HL-60 (cell line): Measurements from ENCODE around the gene ACSF3.

Source experiments
- DNase-seq, 2 experiments: peaks; one replicate each; pipeline ENCODE4 v3.0.0-alpha.2; 2010 to 2020; ENCODE audit warnings: low read depth in 1 of 2, low spot score in 1 of 2
- H3K27ac ChIP-seq: fragments of 250-450 bp; sonication (Bioruptor Pico); replicated peaks from 2 replicates; pipeline ENCODE4 v1.5.1; 2020; ENCODE audit warnings: mild to moderate bottlenecking, moderate library complexity
- H3K27me3 ChIP-seq: fragments of 250-450 bp; sonication (Bioruptor Pico); 2 replicates; pipeline ENCODE4 v1.5.1; 2021; ENCODE audit warnings: mild to moderate bottlenecking, moderate library complexity; ENCODE audit not compliant: insufficient read depth, poor library complexity, severe bottlenecking
- H3K4me3 ChIP-seq: replicated peaks from 2 replicates; pipeline ENCODE4 v1.5.1; 2011; ENCODE audit warnings: mild to moderate bottlenecking, control low read depth, low read length; ENCODE audit not compliant: insufficient read depth
- CTCF ChIP-seq: IDR thresholded peaks from one replicate; pipeline ENCODE4 v1.5.1; 2011; ENCODE audit warnings: low read length, control low read depth, inconsistent platforms; ENCODE audit not compliant: insufficient read depth
- GABPA ChIP-seq: IDR thresholded peaks from 2 replicates; pipeline ENCODE4 v1.6.1; 2012; ENCODE audit warnings: low read depth
- POLR2AphosphoS5 ChIP-seq: IDR thresholded peaks from 2 replicates; pipeline ENCODE4 v1.6.1; 2012; ENCODE audit warnings: low read depth
- REST ChIP-seq: IDR thresholded peaks from 2 replicates; pipeline ENCODE4 v1.6.1; 2012; ENCODE audit warnings: low read depth; ENCODE audit not compliant: insufficient replicate concordance
- SPI1 ChIP-seq: IDR thresholded peaks from 2 replicates; pipeline ENCODE4 v1.6.1; 2012; ENCODE audit warnings: low read depth, mild to moderate bottlenecking, borderline replicate concordance

The ACSF3 gene

GRCh38 chr16:89152831-89153700, 59.4 kb downstream of the ACSF3 start:
- Histone ChIP-seq H3K27ac (no peak overlapping the region), H3K4me3 (no peak overlapping the region), H3K27me3 (no peaks in the 10 kb centered on the region)
- DNase-seq, result no peak
- TF ChIP-seq REST, result no peak
- no peak for TF ChIP-seq POLR2AphosphoS5
- TF ChIP-seq CTCF, result no peak
- TF ChIP-seq SPI1, result no peak
- no peak for TF ChIP-seq GABPA

- TF ChIP-seq GABPA, result no peak
- TF ChIP-seq CTCF, result no peak
- TF ChIP-seq SPI1, result no peak
- no peak for TF ChIP-seq POLR2AphosphoS5
- TF ChIP-seq REST, result no peak
- no peak for DNase-seq
- H3K27ac ChIP-seq, result no peak overlapping the region
- no peaks in the 10 kb centered on the region for H3K27me3 ChIP-seq
- no peak overlapping the region for H3K4me3 ChIP-seq
Observed at GRCh38 chr16:89153848-89154271, 60.2 kb downstream of the ACSF3 start.

GRCh38 chr16:89154390-89155183, 60.9 kb downstream of the ACSF3 start:
- Histone ChIP-seq H3K27me3 (no peaks in the 10 kb centered on the region), H3K4me3 (no peak overlapping the region), H3K27ac (no peak overlapping the region)
- no peak for DNase-seq
- TF ChIP-seq REST (no peak), CTCF (no peak), GABPA (no peak), POLR2AphosphoS5 (no peak; the same call in 1 of the 2 replicates), SPI1 (no peak)
